ENCODE measurements around the gene PSMD2. TPM values are rescaled to one million over a fixed set of nuclear protein-coding genes. Genes with fewer than 3 reads are reported as not detected.

The PSMD2 gene
- total RNA-seq, 1 experiment from 2014 or later, result 344 TPM

DNA sequence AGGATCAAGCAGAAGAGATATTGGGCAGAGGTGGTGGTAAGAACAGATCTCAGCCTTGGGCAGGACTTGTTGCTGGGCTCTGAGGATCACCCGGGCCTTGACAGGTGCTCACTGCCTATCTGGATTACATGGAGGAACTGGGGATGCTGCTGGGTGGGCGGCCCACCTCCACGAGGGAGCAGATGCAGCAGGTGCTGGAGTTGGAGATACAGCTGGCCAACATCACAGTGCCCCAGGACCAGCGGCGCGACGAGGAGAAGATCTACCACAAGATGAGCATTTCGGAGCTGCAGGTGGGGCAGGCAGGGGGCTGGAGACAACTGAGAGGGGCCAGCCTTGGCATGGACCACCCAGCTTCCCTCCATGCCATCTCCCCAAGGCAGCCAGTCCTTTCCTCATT lies 15.4 kb upstream of the PSMD2 start:
- TF ChIP-seq CTCF (conservative IDR thresholded peaks at IDR 0.05), result no peak
- Histone ChIP-seq H3K4me2 (ENCODE audit: insufficient read depth, insufficient read length, low read length) (no peak overlapping the region), H3K23me2 (ENCODE audit: insufficient read length, low read depth, low read length, poor library complexity, severe bottlenecking) (no peaks in the 10 kb centered on the region), H3K4me1 (ENCODE audit: insufficient read depth, low read length) (no peaks in the 10 kb centered on the region), H3K79me2 (ENCODE audit: insufficient read depth, low read length) (no peaks in the 10 kb centered on the region), H3K9ac (ENCODE audit: extremely low read depth, insufficient read length, low read length) (no peak overlapping the region), H4K91ac (ENCODE audit: insufficient read length, low read depth, low read length) (no peak overlapping the region), H3K14ac (ENCODE audit: insufficient read depth, low read length) (no peak overlapping the region), H4K5ac (ENCODE audit: insufficient read length, low read depth, low read length) (no peak overlapping the region), H3K27me3 (ENCODE audit: insufficient read depth, low read length) (no peaks in the 10 kb centered on the region), H3K79me1 (ENCODE audit: insufficient read depth, low read depth, low read length, poor library complexity, severe bottlenecking) (no peaks in the 10 kb centered on the region), H3K18ac (ENCODE audit: insufficient read length, low read depth, low read length) (no peak overlapping the region), H3K56ac (ENCODE audit: insufficient read length, low read depth, low read length) (no peak overlapping the region), H2BK20ac (ENCODE audit: low read depth, low read length, poor library complexity, severe bottlenecking) (no peak overlapping the region), H2BK15ac (ENCODE audit: low read depth, low read length) (no peak overlapping the region), H3K23ac (ENCODE audit: insufficient read length, low read depth, low read length) (no peak overlapping the region), H3K27ac (ENCODE audit: insufficient read length, low read depth, low read length) (no peak overlapping the region), H3K9me3 (ENCODE audit: control insufficient read depth, low read depth, low read length) (no peaks in the 10 kb centered on the region), H3T11ph (ENCODE audit: low read length) (no peak overlapping the region), H2AK5ac (ENCODE audit: insufficient read length, low read length) (no peak overlapping the region), H2BK5ac (ENCODE audit: insufficient read length, low read length) (no peak overlapping the region), H4K20me1 (ENCODE audit: control insufficient read depth, insufficient read depth, insufficient read length) (no peaks in the 10 kb centered on the region), H2BK12ac (ENCODE audit: insufficient read length, low read depth, low read length) (no peak overlapping the region), H2BK120ac (ENCODE audit: low read depth, low read length, poor library complexity, severe bottlenecking) (no peak overlapping the region), H4K8ac (replicated peaks; ENCODE audit: insufficient read length, low read depth, low read length) (no peak overlapping the region), H3K4ac (ENCODE audit: low read depth, low read length) (no peak overlapping the region), H2AFZ (ENCODE audit: low read length) (no peak overlapping the region)
- WGBS (ENCODE audit: extremely low coverage, insufficient read length, low lambda C conversion rate), result no CpG with 5 or more reads among the region's 8 CpGs
- no peaks in the 10 kb centered on the region for H3K9me3 Mint-ChIP-seq
- peaks cover 0 to 5% of the 10 kb centered on the region in 2 experiments; a peak in 1 of 4 replicates for H3K4me1 Mint-ChIP-seq
- H3K27me3 Mint-ChIP-seq (ENCODE audit: low read depth), result peaks cover 16% of the 10 kb centered on the region
- peak overlapping the region in 1 of 3 experiments; percentile 29; a peak in 1 of 7 replicates for H3K27ac Mint-ChIP-seq
- H3K36me3 Mint-ChIP-seq (ENCODE audit: insufficient read depth in 1 of 3, low read depth in 3 of 3), result no peaks in the 10 kb centered on the region; a peak in 1 of 7 replicates
- no peak overlapping the region for H3K4me3 Mint-ChIP-seq
- no peak for DNase-seq
